GM23338 (cell line): Measurements from ENCODE around the gene RIPK1.

Experiments
- EZH2phosphoT487 ChIP-seq: fragments of 200-600 bp; sonication (generic); IDR thresholded peaks from one replicate; pipeline ENCODE4 v1.8.1; 2018; ENCODE audit warnings: antibody characterized with exemption; ENCODE audit not compliant: unreplicated experiment
- NANOG ChIP-seq: IDR thresholded peaks from 2 replicates; pipeline ENCODE4 v1.6.1; 2016; ENCODE audit warnings: antibody characterized with exemption, borderline replicate concordance
- POLR2AphosphoS5 ChIP-seq: IDR thresholded peaks from 2 replicates; pipeline ENCODE4 v1.6.1; 2016; ENCODE audit warnings: antibody characterized with exemption, low read depth
- REST ChIP-seq: IDR thresholded peaks from one replicate; pipeline ENCODE4 v1.6.1; 2018; ENCODE audit warnings: antibody characterized with exemption; ENCODE audit not compliant: unreplicated experiment
- TF ChIP-seq, protein P1 (sequence below), 2 experiments: fragments of 200-600 bp in 1 of 2; sonication (generic) in 1 of 2; conservative IDR thresholded peaks; 2 replicates each; pipeline versions ENCODE4 v1.5.1 to v1.6.1; 2016 to 2017; ENCODE audit warnings: antibody characterized with exemption in 2 of 2, low read depth in 2 of 2, mild to moderate bottlenecking in 2 of 2, moderate library complexity in 1 of 2

GRCh38 chr6:3058957-3059356 is 9.3 kb upstream of the RIPK1 start:
- TF ChIP-seq REST (no peak), EZH2phosphoT487 (no peak), POLR2AphosphoS5 (no peak), NANOG (no peak)
- TF ChIP-seq, protein P1, sequence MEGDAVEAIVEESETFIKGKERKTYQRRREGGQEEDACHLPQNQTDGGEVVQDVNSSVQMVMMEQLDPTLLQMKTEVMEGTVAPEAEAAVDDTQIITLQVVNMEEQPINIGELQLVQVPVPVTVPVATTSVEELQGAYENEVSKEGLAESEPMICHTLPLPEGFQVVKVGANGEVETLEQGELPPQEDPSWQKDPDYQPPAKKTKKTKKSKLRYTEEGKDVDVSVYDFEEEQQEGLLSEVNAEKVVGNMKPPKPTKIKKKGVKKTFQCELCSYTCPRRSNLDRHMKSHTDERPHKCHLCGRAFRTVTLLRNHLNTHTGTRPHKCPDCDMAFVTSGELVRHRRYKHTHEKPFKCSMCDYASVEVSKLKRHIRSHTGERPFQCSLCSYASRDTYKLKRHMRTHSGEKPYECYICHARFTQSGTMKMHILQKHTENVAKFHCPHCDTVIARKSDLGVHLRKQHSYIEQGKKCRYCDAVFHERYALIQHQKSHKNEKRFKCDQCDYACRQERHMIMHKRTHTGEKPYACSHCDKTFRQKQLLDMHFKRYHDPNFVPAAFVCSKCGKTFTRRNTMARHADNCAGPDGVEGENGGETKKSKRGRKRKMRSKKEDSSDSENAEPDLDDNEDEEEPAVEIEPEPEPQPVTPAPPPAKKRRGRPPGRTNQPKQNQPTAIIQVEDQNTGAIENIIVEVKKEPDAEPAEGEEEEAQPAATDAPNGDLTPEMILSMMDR (conservative IDR thresholded peaks at IDR 0.05; ENCODE audit: low read depth in 2 of 2), result no peak
